ENCODE measurements around the gene CTIF. TPM values are rescaled to one million over a fixed set of nuclear protein-coding genes. Genes with fewer than 3 reads are reported as not detected.

Gene CTIF
- total RNA-seq, 1 donor from 2014 or later, result 72.4 TPM

- TF ChIP-seq CTCF (IDR thresholded peaks at IDR 0.05), result no peak
- ATAC-seq, result no peak
- intact Hi-C loops (cut with DNase I), result no loop called here
- no peaks in the 10 kb centered on the region for H3K36me3 ChIP-seq
- H3K4me1 ChIP-seq, result peaks cover 26% of the 10 kb centered on the region
- peak overlapping the region; percentile 77 for H3K27ac ChIP-seq
- H3K4me3 ChIP-seq, result peak overlapping the region; percentile 75
- DNase-seq, result no peak
- no peaks in the 10 kb centered on the region for H3K9me3 ChIP-seq
- H3K27me3 ChIP-seq, result no peaks in the 10 kb centered on the region
Observed at GRCh38 chr18:48541747-48542400, 3.0 kb downstream of the CTIF start.

GRCh38 chr18:48542513-48543181 is 3.8 kb downstream of the CTIF start:
- ATAC-seq, result no peak
- Histone ChIP-seq H3K4me1 (peaks cover 31% of the 10 kb centered on the region), H3K36me3 (no peaks in the 10 kb centered on the region), H3K4me3 (no peak overlapping the region), H3K27ac (no peak overlapping the region), H3K9me3 (no peaks in the 10 kb centered on the region), H3K27me3 (no peaks in the 10 kb centered on the region)
- intact Hi-C loops (cut with DNase I), result no loop called here
- no peak for DNase-seq
- TF ChIP-seq CTCF (IDR thresholded peaks at IDR 0.05), result no peak

- H3K4me1 ChIP-seq, result peaks cover 36% of the 10 kb centered on the region
- ATAC-seq (no peak), DNase-seq (no peak)
- no peak for TF ChIP-seq CTCF (IDR thresholded peaks at IDR 0.05)
- intact Hi-C loops (cut with DNase I), result no loop called here
- no peaks in the 10 kb centered on the region for H3K27me3 ChIP-seq
- no peak overlapping the region for H3K4me3 ChIP-seq
- H3K27ac ChIP-seq, result no peak overlapping the region
- H3K9me3 ChIP-seq, result no peaks in the 10 kb centered on the region
- no peaks in the 10 kb centered on the region for H3K36me3 ChIP-seq
Observed at GRCh38 chr18:48543228-48543627, 4.4 kb downstream of the CTIF start.

GRCh38 chr18:48544116-48544515 is 5.3 kb downstream of the CTIF start:
- H3K27ac ChIP-seq, result no peak overlapping the region
- no peaks in the 10 kb centered on the region for H3K27me3 ChIP-seq
- no peaks in the 10 kb centered on the region for H3K9me3 ChIP-seq
- H3K36me3 ChIP-seq, result no peaks in the 10 kb centered on the region
- DNase-seq (no peak), ATAC-seq (no peak)
- TF ChIP-seq CTCF (IDR thresholded peaks at IDR 0.05), result no peak
- intact Hi-C loops (cut with DNase I), result no loop called here
- H3K4me3 ChIP-seq, result no peak overlapping the region
- H3K4me1 ChIP-seq, result peaks cover 43% of the 10 kb centered on the region

GRCh38 chr18:48544661-48545415 is 6.0 kb downstream of the CTIF start:
- DNase-seq (no peak), ATAC-seq (no peak)
- Histone ChIP-seq H3K36me3 (no peaks in the 10 kb centered on the region), H3K4me3 (no peak overlapping the region), H3K9me3 (no peaks in the 10 kb centered on the region), H3K4me1 (peaks cover 43% of the 10 kb centered on the region), H3K27me3 (no peaks in the 10 kb centered on the region), H3K27ac (no peak overlapping the region)
- no peak for TF ChIP-seq CTCF (IDR thresholded peaks at IDR 0.05)
- intact Hi-C loops (cut with DNase I), result no loop called here

Measured in upper lobe of right lung (tissue), 1 donor.